OCI-LY3 (cell line): Measurements from ENCODE around the gene ANO10.
A peak's percentile ranks its signal among the peaks of the same experiment; 100 is the strongest.
"Not testable (repeated sequence)": the region's sequence is repeated elsewhere in the genome, so short reads cannot be mapped to it uniquely, and the experiment has no call there.

ENCODE experiments used
- H2AFZ ChIP-seq: fragments of 200-600, 300-600 bp; shearing (Covaris generic); 2 replicates; pipeline ENCODE4 v1.6.0; 2014; ENCODE audit warnings: antibody characterized with exemption, low read depth, low read length
- H3K27ac ChIP-seq: fragments of 200-600, 300-600 bp; sonication (generic); 2 replicates; pipeline ENCODE4 v1.5.1; 2014; ENCODE audit warnings: mild to moderate bottlenecking, low read length, moderate library complexity, mixed read lengths
- H3K27me3 ChIP-seq: fragments of 200-600, 300-600 bp; sonication (generic); 2 replicates; pipeline ENCODE4 v1.6.1; 2014; ENCODE audit warnings: low read depth, low read length, mixed read lengths
- H3K36me3 ChIP-seq: fragments of 200-600, 300-600 bp; sonication (generic); replicated peaks from 2 replicates; pipeline ENCODE3; 2014; ENCODE audit warnings: low read depth, low read length, mixed read lengths
- H3K4me1 ChIP-seq: fragments of 300-600, 200-600 bp; sonication (generic); 2 replicates; pipeline ENCODE4 v1.6.1; 2014; ENCODE audit warnings: low read length, mixed read lengths
- H3K4me2 ChIP-seq: fragments of 200-600, 300-600 bp; sonication (generic); 2 replicates; pipeline ENCODE4 v1.6.1; 2014; ENCODE audit warnings: low read length, mixed read lengths
- H3K4me3 ChIP-seq: fragments of 300-600, 200-600 bp; sonication (generic); 2 replicates; pipeline ENCODE4 v1.5.1; 2014; ENCODE audit warnings: antibody characterized with exemption, mild to moderate bottlenecking, low read length, moderate library complexity
- H3K79me2 ChIP-seq: fragments of 300-600, 200-600 bp; shearing (Covaris generic); 2 replicates; pipeline ENCODE4 v1.6.1; 2014; ENCODE audit warnings: mild to moderate bottlenecking, low read length, mixed read lengths
- H3K9ac ChIP-seq: fragments of 300-600, 200-600 bp; shearing (Covaris generic); 2 replicates; pipeline ENCODE4 v1.6.0; 2014; ENCODE audit warnings: mild to moderate bottlenecking, low read length, moderate library complexity
- H3K9me3 ChIP-seq: fragments of 200-600, 300-600 bp; shearing (Covaris generic); 2 replicates; pipeline ENCODE4 v1.6.1; 2014; ENCODE audit warnings: low read length, mixed read lengths; ENCODE audit not compliant: insufficient read depth
- H4K20me1 ChIP-seq: fragments of 200-600, 300-600 bp; sonication (generic); 2 replicates; pipeline ENCODE4 v1.6.1; 2016; ENCODE audit warnings: low read length, mixed read lengths; ENCODE audit not compliant: insufficient read depth
- EZH2phosphoT487 ChIP-seq: fragments of 200-600 bp; shearing (Covaris generic); IDR thresholded peaks from 2 replicates; pipeline ENCODE4 v1.6.1; 2018; ENCODE audit warnings: antibody characterized with exemption, mixed run types, low read depth
- TF ChIP-seq, protein P1 (sequence below): fragments of 200-600, 300-600 bp; sonication (generic); IDR thresholded peaks from 2 replicates; pipeline ENCODE4 v1.5.1; 2014; ENCODE audit warnings: antibody characterized with exemption, low read length, low read depth

The ANO10 gene

DNA sequence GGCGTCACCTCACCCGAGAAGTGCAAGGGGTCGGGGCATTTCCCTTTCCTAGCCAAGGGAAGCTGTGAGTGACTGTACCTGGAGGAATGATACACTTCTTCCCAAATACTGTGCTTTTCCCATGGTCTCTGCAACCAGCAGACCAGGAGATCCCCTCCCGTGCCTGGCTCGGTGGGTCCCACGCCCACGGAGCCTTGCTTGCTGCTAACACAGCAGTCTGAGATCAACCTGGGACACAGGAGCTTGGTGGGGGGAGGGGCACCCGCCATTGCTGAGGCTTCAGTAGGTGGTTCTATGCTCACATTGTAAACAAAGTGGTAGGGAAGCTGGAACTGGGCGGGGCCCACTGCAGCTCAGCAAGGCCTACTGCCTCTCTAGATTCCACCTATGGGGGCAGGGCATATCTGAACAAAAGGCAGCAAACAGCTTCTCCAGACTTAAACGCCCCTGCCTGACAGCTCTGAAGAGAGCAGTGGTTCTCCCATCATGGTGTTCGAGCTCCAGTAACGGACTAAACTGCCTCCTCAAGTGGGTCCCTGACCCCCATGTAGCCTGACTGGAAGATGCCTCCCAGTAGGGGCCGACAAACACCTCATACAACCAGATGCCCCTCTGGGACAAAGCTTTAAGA is 37.6 kb upstream of the ANO10 start:
- no peak overlapping the region for H3K27ac ChIP-seq
- H3K4me1 ChIP-seq, result no peaks in the 10 kb centered on the region
- H4K20me1 ChIP-seq, result no peaks in the 10 kb centered on the region
- H3K27me3 ChIP-seq, result no peaks in the 10 kb centered on the region
- H3K9ac ChIP-seq, result no peak overlapping the region
- TF ChIP-seq EZH2phosphoT487, result no peak
- TF ChIP-seq, protein P1, sequence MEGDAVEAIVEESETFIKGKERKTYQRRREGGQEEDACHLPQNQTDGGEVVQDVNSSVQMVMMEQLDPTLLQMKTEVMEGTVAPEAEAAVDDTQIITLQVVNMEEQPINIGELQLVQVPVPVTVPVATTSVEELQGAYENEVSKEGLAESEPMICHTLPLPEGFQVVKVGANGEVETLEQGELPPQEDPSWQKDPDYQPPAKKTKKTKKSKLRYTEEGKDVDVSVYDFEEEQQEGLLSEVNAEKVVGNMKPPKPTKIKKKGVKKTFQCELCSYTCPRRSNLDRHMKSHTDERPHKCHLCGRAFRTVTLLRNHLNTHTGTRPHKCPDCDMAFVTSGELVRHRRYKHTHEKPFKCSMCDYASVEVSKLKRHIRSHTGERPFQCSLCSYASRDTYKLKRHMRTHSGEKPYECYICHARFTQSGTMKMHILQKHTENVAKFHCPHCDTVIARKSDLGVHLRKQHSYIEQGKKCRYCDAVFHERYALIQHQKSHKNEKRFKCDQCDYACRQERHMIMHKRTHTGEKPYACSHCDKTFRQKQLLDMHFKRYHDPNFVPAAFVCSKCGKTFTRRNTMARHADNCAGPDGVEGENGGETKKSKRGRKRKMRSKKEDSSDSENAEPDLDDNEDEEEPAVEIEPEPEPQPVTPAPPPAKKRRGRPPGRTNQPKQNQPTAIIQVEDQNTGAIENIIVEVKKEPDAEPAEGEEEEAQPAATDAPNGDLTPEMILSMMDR, result no peak
- no peak overlapping the region for H3K4me3 ChIP-seq
- H3K4me2 ChIP-seq, result no peak overlapping the region
- no peaks in the 10 kb centered on the region for H3K36me3 ChIP-seq
- no peaks in the 10 kb centered on the region for H3K79me2 ChIP-seq
- no peak overlapping the region for H2AFZ ChIP-seq
- H3K9me3 ChIP-seq, result no peaks in the 10 kb centered on the region

DNA sequence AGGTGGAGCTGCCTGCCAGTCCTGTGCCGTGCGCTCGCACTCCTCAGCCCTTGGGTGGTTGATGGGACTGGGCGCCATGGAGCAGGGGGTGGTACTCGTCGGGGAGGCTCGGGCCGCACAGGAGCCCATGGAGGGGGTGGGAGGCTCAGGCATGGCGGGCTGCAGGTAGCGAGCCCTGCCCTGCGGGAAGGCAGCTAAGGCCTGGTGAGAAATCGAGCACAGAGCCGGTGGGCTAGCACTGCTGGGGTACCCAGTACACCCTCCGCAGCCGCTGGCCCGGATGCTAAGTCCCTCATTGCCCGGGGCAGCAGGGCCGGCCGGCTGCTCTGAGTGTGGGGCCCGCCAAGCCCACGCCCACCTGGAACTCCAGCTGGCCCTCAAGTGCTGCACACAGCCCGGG is 34.6 kb upstream of the ANO10 start:
- H3K4me3 ChIP-seq, H3K27ac ChIP-seq, H3K9ac ChIP-seq, H3K79me2 ChIP-seq, H4K20me1 ChIP-seq, H3K27me3 ChIP-seq, H2AFZ ChIP-seq, H3K9me3 ChIP-seq, H3K4me2 ChIP-seq, H3K4me1 ChIP-seq, H3K36me3 ChIP-seq: not testable (repeated sequence)

DNA sequence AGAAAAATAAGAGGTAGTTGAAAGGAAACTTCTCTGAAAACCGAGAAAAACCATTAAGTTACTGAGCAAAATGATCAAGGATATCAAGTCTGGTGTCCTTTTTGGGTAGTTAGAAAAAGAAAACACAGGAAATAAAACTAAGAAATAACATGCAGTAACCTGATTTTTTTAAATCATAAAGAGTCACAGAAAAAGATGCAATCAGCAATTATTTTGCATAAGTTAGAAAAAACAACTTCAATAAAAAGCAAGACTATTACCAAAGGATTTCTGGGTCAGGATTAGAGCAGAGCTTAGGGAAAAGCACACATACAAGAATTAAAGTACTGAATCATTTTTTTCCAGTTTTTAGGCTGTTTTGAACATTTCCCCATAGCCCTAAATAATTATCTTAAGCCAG is 28.5 kb upstream of the ANO10 start:
- H3K9me3 ChIP-seq, result no peaks in the 10 kb centered on the region
- TF ChIP-seq, protein P1, result no peak
- TF ChIP-seq EZH2phosphoT487, result no peak
- H3K9ac ChIP-seq, result 0 out of 2 replicates have a peak overlapping the region, but pooled peaks have one; percentile 35
- H3K36me3 ChIP-seq, result no peaks in the 10 kb centered on the region
- H3K27ac ChIP-seq, result no peak overlapping the region
- H3K27me3 ChIP-seq, result peaks cover 9% of the 10 kb centered on the region
- no peaks in the 10 kb centered on the region for H4K20me1 ChIP-seq
- peak overlapping the region; percentile 91 for H2AFZ ChIP-seq
- peak overlapping the region; percentile 89 for H3K4me2 ChIP-seq
- peaks cover 9% of the 10 kb centered on the region; the same call in 1 of the 2 replicates for H3K4me1 ChIP-seq
- H3K79me2 ChIP-seq, result no peaks in the 10 kb centered on the region
- peak overlapping the region; percentile 81 for H3K4me3 ChIP-seq

DNA sequence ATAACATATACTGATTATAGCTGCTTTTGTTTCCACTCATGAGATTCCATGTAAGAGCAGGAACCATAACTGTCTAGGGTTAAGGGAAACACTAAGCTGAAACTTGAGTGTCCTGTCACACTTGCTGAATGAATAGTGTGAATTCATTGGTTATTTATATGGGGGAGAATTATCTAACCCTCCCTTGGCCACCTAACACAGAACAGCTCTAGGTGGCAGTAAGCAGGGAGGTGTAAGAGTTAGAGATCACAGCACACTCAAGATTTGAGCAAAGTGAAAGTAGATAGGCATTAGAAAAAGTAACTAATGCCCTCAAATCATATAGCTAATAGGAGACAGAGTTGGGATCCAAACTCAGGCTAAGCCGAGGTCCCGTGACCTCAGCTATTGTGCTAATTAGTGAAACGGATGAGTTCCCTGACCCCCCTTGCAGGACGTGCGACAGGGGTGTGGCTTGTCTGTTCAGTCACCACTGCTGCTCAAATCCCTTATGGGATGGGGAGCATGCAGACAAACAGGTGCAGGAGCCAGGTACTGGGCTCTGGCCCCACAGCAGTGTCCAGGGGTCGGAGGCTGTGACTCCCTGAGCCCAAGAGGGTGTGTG is 27.7 kb upstream of the ANO10 start:
- peak overlapping the region; percentile 35 for H3K9ac ChIP-seq
- no peaks in the 10 kb centered on the region for H3K79me2 ChIP-seq
- no peaks in the 10 kb centered on the region for H3K9me3 ChIP-seq
- peak overlapping the region; percentile 81 for H3K4me3 ChIP-seq
- peak overlapping the region; percentile 91 for H2AFZ ChIP-seq
- peak overlapping the region; percentile 89 for H3K4me2 ChIP-seq
- peaks cover 9% of the 10 kb centered on the region; the same call in 1 of the 2 replicates for H3K4me1 ChIP-seq
- no peaks in the 10 kb centered on the region for H3K36me3 ChIP-seq
- no peak for TF ChIP-seq EZH2phosphoT487
- TF ChIP-seq, protein P1, result peak; percentile 54
- no peak overlapping the region for H3K27ac ChIP-seq
- peaks cover 9% of the 10 kb centered on the region for H3K27me3 ChIP-seq
- H4K20me1 ChIP-seq, result no peaks in the 10 kb centered on the region
